ENCODE measurements around the gene COL27A1. TPM values are rescaled to one million over a fixed set of nuclear protein-coding genes. Genes with fewer than 3 reads are reported as not detected.

The COL27A1 gene
- polyA plus RNA-seq, 5 donors, result 117 to 182 (median 145) TPM

DNA sequence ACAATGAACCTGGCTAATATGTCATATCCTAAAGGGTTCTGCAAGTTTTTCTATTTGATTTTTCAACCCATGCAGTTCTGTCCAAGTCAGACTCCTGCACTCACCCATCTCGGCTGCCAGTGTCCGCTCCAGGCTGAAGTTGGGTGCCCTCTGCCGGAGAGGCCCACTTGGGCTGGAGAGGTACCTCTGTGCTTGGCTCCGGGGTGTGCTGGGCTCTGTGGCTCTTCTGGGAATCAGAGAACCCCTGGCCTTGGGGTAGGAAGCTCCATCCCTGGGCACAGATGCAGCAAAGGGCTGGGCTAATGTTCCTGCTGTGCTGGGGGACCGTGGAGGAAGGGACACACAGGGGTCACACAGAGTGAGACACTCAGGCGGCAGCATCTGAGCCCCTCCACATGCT is 200.5 kb downstream of the COL27A1 start:
- no peak for DNase-seq

GRCh38 chr9:114356792-114357191 is 201.5 kb downstream of the COL27A1 start:
- DNase-seq, result no peak

GRCh38 chr9:114357360-114357759 is 202.0 kb downstream of the COL27A1 start:
- DNase-seq, result no peak

GRCh38 chr9:114357911-114358328 is 202.6 kb downstream of the COL27A1 start:
- DNase-seq, result no peak

- no peak for DNase-seq
Measured at GRCh38 chr9:114359801-114360200, 204.5 kb downstream of the COL27A1 start.

- no peak for DNase-seq
Measured at GRCh38 chr9:114361542-114361941, 206.2 kb downstream of the COL27A1 start.

Other genes starting within 250 kb of the COL27A1 start
- gene AMBP, start 77.2 kb upstream of the COL27A1 start, polyA plus RNA-seq (ENCODE audit: insufficient read depth in 1 of 5, insufficient read length in 5 of 5, low replicate concordance in 1 of 5), result 10 to 100 TPM in 1 of 5 donors, 1 to 10 TPM in 4; 1.8 to 19.0 (median 2.4) TPM
- 10 to 100 TPM; 30.2 to 51.1 (median 43.5) TPM for gene KIF12, start 56.2 kb upstream of the COL27A1 start, polyA plus RNA-seq (ENCODE audit: insufficient read depth in 1 of 5, insufficient read length in 5 of 5, low replicate concordance in 1 of 5)
- 1 to 10 TPM; 1.9 to 6.7 (median 4.3) TPM for gene ORM1, start 167.6 kb downstream of the COL27A1 start, polyA plus RNA-seq (ENCODE audit: insufficient read depth in 1 of 5, insufficient read length in 5 of 5, low replicate concordance in 1 of 5)
- gene ORM2, start 174.3 kb downstream of the COL27A1 start, polyA plus RNA-seq (ENCODE audit: insufficient read depth in 1 of 5, insufficient read length in 5 of 5, low replicate concordance in 1 of 5), result 1 to 10 TPM; 1.0 to 1.4 (median 1.3) TPM
- 10 to 100 TPM; 29.3 to 38.6 (median 31.2) TPM for gene AKNA, start 232.4 kb downstream of the COL27A1 start, polyA plus RNA-seq (ENCODE audit: insufficient read depth in 1 of 5, insufficient read length in 5 of 5, low replicate concordance in 1 of 5)